GM12878 (cell line): ENCODE data around the gene HVCN1. TPM values are rescaled to one million over a fixed set of nuclear protein-coding genes. Genes with fewer than 3 reads are reported as not detected.

ENCODE experiments used
- ATAC-seq: fragments of 200-7000 bp; cut with Tn5 transposase; 3 replicates; pipeline ENCODE4 v1.9.1; 2020; ENCODE audit warnings: mild to moderate bottlenecking, moderate library complexity
- BruUV-seq: library from RNA; stranded (reverse); fragments of 400-500 nt; replicated peaks from 2 replicates; lab custom pipeline; 2021; lab: Mats Ljungman, UMichigan
- CTCF ChIA-PET: fragments of 300-600 bp; sonication (Branson Sonifier 250); formaldehyde crosslinking; extraction: SDS; loops from one replicate; lab custom pipeline; 2021; ENCODE audit warnings: inconsistent platforms; lab: Yijun Ruan, JAX
- POLR2A ChIA-PET: fragments of 350-600 bp; formaldehyde crosslinking; extraction: SDS; loops from one replicate; lab custom pipeline; 2021; ENCODE audit warnings: inconsistent platforms; lab: Charles Lee
- RAD21 ChIA-PET: fragments of 300-600 bp; sonication (Branson Sonifier 250); formaldehyde crosslinking; loops from one replicate; lab custom pipeline; 2023; ENCODE audit warnings: antibody characterized with exemption; ENCODE audit not compliant: unreplicated experiment; lab: Charles Lee
- SMC1A ChIA-PET: fragments of 300-600 bp; sonication (Branson Sonifier 250); formaldehyde crosslinking; loops from one replicate; lab custom pipeline; 2023; ENCODE audit not compliant: unreplicated experiment, uncharacterized antibody; lab: Charles Lee
- DNase-seq: peaks from one replicate; pipeline ENCODE4 v3.0.0-alpha.2; 2011; ENCODE audit warnings: low read depth, low spot score
- FAIRE-seq: peaks from 3 replicates; lab custom pipeline; 2011; peaks lifted over from hg19 to GRCh38; lab: Jason Lieb, UNC
- H2AFZ ChIP-seq: 2 replicates; pipeline ENCODE4 v1.6.0; 2011; ENCODE audit warnings: low read depth, low read length, control low read depth; ENCODE audit not compliant: control insufficient read depth
- H3K27ac ChIP-seq: 2 replicates; pipeline ENCODE4 v1.5.1; 2011; ENCODE audit warnings: control low read depth; ENCODE audit not compliant: control insufficient read depth, insufficient read depth
- H3K27me3 ChIP-seq, 2 experiments: replicated peaks in 1 of 2; 2 replicates each; pipeline versions ENCODE4 v1.6.0 to v1.6.1; 2011; ENCODE audit warnings: low read length in 1 of 2; ENCODE audit not compliant: control insufficient read depth in 2 of 2, insufficient read depth in 2 of 2
- H3K36me3 ChIP-seq, 2 experiments: 2 replicates each; pipeline ENCODE4 v1.5.1; 2011; ENCODE audit warnings: low read length in 1 of 2; ENCODE audit not compliant: control insufficient read depth in 2 of 2, insufficient read depth in 2 of 2
- H3K4me1 ChIP-seq: 2 replicates; pipeline ENCODE4 v1.6.1; 2011; ENCODE audit warnings: mild to moderate bottlenecking, low read length, moderate library complexity, mixed read lengths; ENCODE audit not compliant: control insufficient read depth, insufficient read depth
- H3K4me2 ChIP-seq: 2 replicates; pipeline ENCODE4 v1.6.0; 2011; ENCODE audit warnings: control low read depth; ENCODE audit not compliant: control insufficient read depth, insufficient read depth
- H3K4me3 ChIP-seq: fragments of 200-600 bp; sonication (generic); 2 replicates; pipeline ENCODE4 v1.5.1; 2016
- H3K79me2 ChIP-seq: 2 replicates; pipeline ENCODE4 v1.6.0; 2011; ENCODE audit warnings: low read length; ENCODE audit not compliant: control insufficient read depth, insufficient read depth
- H3K9ac ChIP-seq: 2 replicates; pipeline ENCODE4 v1.8.0; 2011; ENCODE audit warnings: low read length, control low read depth, mixed read lengths; ENCODE audit not compliant: control insufficient read depth, insufficient read depth
- H3K9me3 ChIP-seq: replicated peaks from 3 replicates; pipeline ENCODE4 v1.5.1; 2011; ENCODE audit warnings: mild to moderate bottlenecking, low read length; ENCODE audit not compliant: control insufficient read depth, insufficient read depth
- H4K20me1 ChIP-seq: 2 replicates; pipeline ENCODE4 v1.6.0; 2011; ENCODE audit not compliant: control insufficient read depth, insufficient read depth
- ASH2L ChIP-seq: fragments of 300-600, 200-600 bp; sonication (generic); IDR thresholded peaks from 2 replicates; pipeline ENCODE4 v1.6.1; 2017; ENCODE audit warnings: low read depth, mild to moderate bottlenecking, borderline replicate concordance
- CBFB ChIP-seq: IDR thresholded peaks from 2 replicates; pipeline ENCODE4 v1.6.1; 2016; ENCODE audit warnings: antibody characterized with exemption, low read depth
- ESRRA ChIP-seq: IDR thresholded peaks from 2 replicates; pipeline ENCODE4 v1.6.1; 2012; ENCODE audit warnings: mild to moderate bottlenecking, low read length, improper control_type of control experiment
- ETV6 ChIP-seq, 2 experiments: fragments of 450-650 bp in 1 of 2; IDR thresholded peaks in 1 of 2; conservative IDR thresholded peaks in 1 of 2; 2 replicates each; pipeline ENCODE4 v1.6.1; 2014; ENCODE audit warnings: antibody characterized with exemption in 1 of 2, borderline replicate concordance in 1 of 2, low read depth in 1 of 2, mild to moderate bottlenecking in 1 of 2, moderate library complexity in 1 of 2
- FOXM1 ChIP-seq: IDR thresholded peaks from 2 replicates; pipeline ENCODE4 v1.6.1; 2012; ENCODE audit warnings: low read depth, mild to moderate bottlenecking, inconsistent platforms, low read length, moderate library complexity
- KAT2A ChIP-seq: conservative IDR thresholded peaks from 2 replicates; pipeline ENCODE4 v1.6.1; 2011; ENCODE audit warnings: low read depth, low read length; ENCODE audit not compliant: control insufficient read depth
- MTA2 ChIP-seq: fragments of 450-650 bp; IDR thresholded peaks from 2 replicates; pipeline ENCODE4 v1.6.1; 2016; ENCODE audit warnings: low read depth, mild to moderate bottlenecking, moderate library complexity
- NFXL1 ChIP-seq: fragments of 450-650 bp; IDR thresholded peaks from 2 replicates; pipeline ENCODE4 v1.6.1; 2017; ENCODE audit warnings: antibody characterized with exemption, mild to moderate bottlenecking, borderline replicate concordance
- NR2C1 ChIP-seq: fragments of 450-650 bp; IDR thresholded peaks from 2 replicates; pipeline ENCODE4 v1.6.1; 2017; ENCODE audit warnings: antibody characterized with exemption, mild to moderate bottlenecking, moderate library complexity
- REST ChIP-seq: IDR thresholded peaks from 2 replicates; pipeline ENCODE4 v1.6.1; 2012; ENCODE audit warnings: mild to moderate bottlenecking, low read depth, low read length
- USF2 ChIP-seq: IDR thresholded peaks from 2 replicates; pipeline ENCODE4 v1.6.1; 2011; ENCODE audit warnings: low read depth, low read length, improper control_type of control experiment, borderline replicate concordance
- WGBS: methylation state at CpG from one replicate; pipeline ENCODE4 v1.1.6; 2016; ENCODE audit warnings: low lambda C conversion rate; ENCODE audit not compliant: insufficient replicate concordance, insufficient coverage; ENCODE audit errors: missing lambda C conversion rate; 5-methylcytosine and 5-hydroxymethylcytosine counted together
- in situ Hi-C: fragments of 300-500 bp; cut with MboI; formaldehyde crosslinking; loops from 9 replicates; pipeline ENCODE4 v1.14.3; 2018; ENCODE audit warnings: mixed read lengths
- intact Hi-C: fragments of 100-400 bp; cut with micrococcal nuclease; formaldehyde crosslinking; loops from one replicate; pipeline ENCODE4 v1.14.2; 2022; ENCODE audit not compliant: unreplicated experiment
- polyA plus RNA-seq, 11 experiments: library from polyadenylated mRNA; depleted of rRNA in 4 of 11; unstranded in 6 of 11; stranded (reverse) in 5 of 11; fragments of >200 nt; fragmentation: Nextera tagmentation in 4 of 11; fragmentation: Illumina TruSeq in 1 of 11; extraction: Ambion mirVana in 4 of 11; extraction: Trizol in 1 of 11; gene quantifications; 1 replicate in 1 of 11; 2 replicates in 10 of 11; pipeline versions ENCODE4 v1.2.1 to v1.2.3, GENCODE V29; 2011 to 2016; ENCODE audit warnings: inconsistent platforms in 2 of 11, missing spikeins in 2 of 11, low read depth in 1 of 11
- total RNA-seq, 4 experiments: library from RNA; depleted of rRNA in 3 of 4; stranded (reverse); fragments of >200 nt in 3 of 4; fragmentation: Illumina TruSeq in 1 of 4; extraction: Trizol in 1 of 4; gene quantifications; 2 replicates each; pipeline versions ENCODE4 v1.2.1 to v1.2.3, GENCODE V29; 2013 to 2021
- TF ChIP-seq, protein P1 (sequence below): fragments of 450-650 bp; IDR thresholded peaks from 2 replicates; pipeline ENCODE4 v1.6.1; 2016; ENCODE audit warnings: mild to moderate bottlenecking
- TF ChIP-seq, protein P2 (sequence below): IDR thresholded peaks from 2 replicates; pipeline ENCODE4 v1.6.1; 2012; ENCODE audit warnings: low read depth, low read length, improper control_type of control experiment

HVCN1 gene
- total and polyA plus RNA-seq, 10 of the 15 experiments (the other 5 are each of a cell fraction or from before 2014, with no cell fraction given), result 27.8 to 181 (median 103) TPM

GRCh38 chr12:110640275-110641025 lies 48.5 kb downstream of the HVCN1 start:
- no peak overlapping the region; the same call in 1 of the 2 replicates for H3K27ac ChIP-seq
- RAD21 ChIA-PET, result interaction anchor here (0.9 to 3.7 kb wide), 11 partner anchors 13 to 46 kb away, joined by 3 to 23 read pairs (median 4); partner anchors contain the start of gene TCTN1
- CTCF ChIA-PET, result interaction anchor here (1.0 to 1.8 kb wide), 6 partner anchors 8 to 24 kb away, joined by 3 to 6 read pairs (median 4); no protein-coding TSS in a partner anchor
- 96% methylated on average over 15 of the region's 15 CpGs for WGBS
- H3K79me2 ChIP-seq, result no peaks in the 10 kb centered on the region; the same call in 1 of the 2 replicates
- POLR2A ChIA-PET, result interaction anchor here (0.9 to 3.4 kb wide), 15 partner anchors 8 to 46 kb away, joined by 3 to 11 read pairs (median 4); partner anchors contain the start of gene TCTN1
- no peak overlapping the region for H2AFZ ChIP-seq
- ATAC-seq (peak; percentile 34), FAIRE-seq (no peak), DNase-seq (no peak)
- TF ChIP-seq ASH2L, result no peak
- TF ChIP-seq KAT2A, result no peak
- no peak for TF ChIP-seq NFXL1
- TF ChIP-seq, protein P1, sequence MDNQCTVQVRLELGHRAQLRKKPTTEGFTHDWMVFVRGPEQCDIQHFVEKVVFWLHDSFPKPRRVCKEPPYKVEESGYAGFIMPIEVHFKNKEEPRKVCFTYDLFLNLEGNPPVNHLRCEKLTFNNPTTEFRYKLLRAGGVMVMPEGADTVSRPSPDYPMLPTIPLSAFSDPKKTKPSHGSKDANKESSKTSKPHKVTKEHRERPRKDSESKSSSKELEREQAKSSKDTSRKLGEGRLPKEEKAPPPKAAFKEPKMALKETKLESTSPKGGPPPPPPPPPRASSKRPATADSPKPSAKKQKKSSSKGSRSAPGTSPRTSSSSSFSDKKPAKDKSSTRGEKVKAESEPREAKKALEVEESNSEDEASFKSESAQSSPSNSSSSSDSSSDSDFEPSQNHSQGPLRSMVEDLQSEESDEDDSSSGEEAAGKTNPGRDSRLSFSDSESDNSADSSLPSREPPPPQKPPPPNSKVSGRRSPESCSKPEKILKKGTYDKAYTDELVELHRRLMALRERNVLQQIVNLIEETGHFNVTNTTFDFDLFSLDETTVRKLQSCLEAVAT, result peak; percentile 54; the same call in 1 of the 2 replicates
- no peak for TF ChIP-seq ETV6 (conservative IDR thresholded peaks at IDR 0.05 in 1 of 2, IDR thresholded peaks at IDR 0.05 in 1 of 2; ENCODE audit: borderline replicate concordance in 1 of 2, low read depth in 1 of 2)
- TF ChIP-seq, protein P2, sequence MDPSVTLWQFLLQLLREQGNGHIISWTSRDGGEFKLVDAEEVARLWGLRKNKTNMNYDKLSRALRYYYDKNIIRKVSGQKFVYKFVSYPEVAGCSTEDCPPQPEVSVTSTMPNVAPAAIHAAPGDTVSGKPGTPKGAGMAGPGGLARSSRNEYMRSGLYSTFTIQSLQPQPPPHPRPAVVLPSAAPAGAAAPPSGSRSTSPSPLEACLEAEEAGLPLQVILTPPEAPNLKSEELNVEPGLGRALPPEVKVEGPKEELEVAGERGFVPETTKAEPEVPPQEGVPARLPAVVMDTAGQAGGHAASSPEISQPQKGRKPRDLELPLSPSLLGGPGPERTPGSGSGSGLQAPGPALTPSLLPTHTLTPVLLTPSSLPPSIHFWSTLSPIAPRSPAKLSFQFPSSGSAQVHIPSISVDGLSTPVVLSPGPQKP, result no peak
- TF ChIP-seq NR2C1, result no peak
- no peak for TF ChIP-seq REST
- TF ChIP-seq USF2, result no peak
- no peak for TF ChIP-seq MTA2
- 0 out of 2 replicates have a peak, but pooled peaks have one; percentile 41 for TF ChIP-seq CBFB
- TF ChIP-seq ESRRA, result no peak
- 0 out of 2 replicates have a peak, but pooled peaks have one; percentile 45 for TF ChIP-seq FOXM1
- no peaks in the 10 kb centered on the region for H4K20me1 ChIP-seq
- in situ Hi-C loops (no loop called here), intact Hi-C loops (no loop called here)
- no peaks in the 10 kb centered on the region; a peak in 1 of 4 replicates for H3K36me3 ChIP-seq
- H3K4me2 ChIP-seq, result peak overlapping the region; percentile 1; the same call in 1 of the 2 replicates
- peaks cover 53% of the 10 kb centered on the region for H3K4me1 ChIP-seq
- SMC1A ChIA-PET, result interaction anchor here (0.6 to 11.3 kb wide), 14 partner anchors 8 to 46 kb away, joined by 3 to 70 read pairs (median 4); no protein-coding TSS in a partner anchor
- no peaks in the 10 kb centered on the region for H3K27me3 ChIP-seq
- no peaks in the 10 kb centered on the region for H3K9me3 ChIP-seq
- no peak overlapping the region; the same call in 1 of the 2 replicates for H3K4me3 ChIP-seq
- H3K9ac ChIP-seq, result no peak overlapping the region
- BruUV-seq, result no TSS peak
